Ramos (cell line): ENCODE data around the gene CLEC16A.

Source experiments
- in situ Hi-C: fragments of 300-500 bp; cut with MboI; formaldehyde crosslinking; loops from one replicate; pipeline ENCODE4 v1.14.3; 2022; ENCODE audit warnings: low sequenced_read_pairs; ENCODE audit not compliant: unreplicated experiment

Gene CLEC16A, protein sequence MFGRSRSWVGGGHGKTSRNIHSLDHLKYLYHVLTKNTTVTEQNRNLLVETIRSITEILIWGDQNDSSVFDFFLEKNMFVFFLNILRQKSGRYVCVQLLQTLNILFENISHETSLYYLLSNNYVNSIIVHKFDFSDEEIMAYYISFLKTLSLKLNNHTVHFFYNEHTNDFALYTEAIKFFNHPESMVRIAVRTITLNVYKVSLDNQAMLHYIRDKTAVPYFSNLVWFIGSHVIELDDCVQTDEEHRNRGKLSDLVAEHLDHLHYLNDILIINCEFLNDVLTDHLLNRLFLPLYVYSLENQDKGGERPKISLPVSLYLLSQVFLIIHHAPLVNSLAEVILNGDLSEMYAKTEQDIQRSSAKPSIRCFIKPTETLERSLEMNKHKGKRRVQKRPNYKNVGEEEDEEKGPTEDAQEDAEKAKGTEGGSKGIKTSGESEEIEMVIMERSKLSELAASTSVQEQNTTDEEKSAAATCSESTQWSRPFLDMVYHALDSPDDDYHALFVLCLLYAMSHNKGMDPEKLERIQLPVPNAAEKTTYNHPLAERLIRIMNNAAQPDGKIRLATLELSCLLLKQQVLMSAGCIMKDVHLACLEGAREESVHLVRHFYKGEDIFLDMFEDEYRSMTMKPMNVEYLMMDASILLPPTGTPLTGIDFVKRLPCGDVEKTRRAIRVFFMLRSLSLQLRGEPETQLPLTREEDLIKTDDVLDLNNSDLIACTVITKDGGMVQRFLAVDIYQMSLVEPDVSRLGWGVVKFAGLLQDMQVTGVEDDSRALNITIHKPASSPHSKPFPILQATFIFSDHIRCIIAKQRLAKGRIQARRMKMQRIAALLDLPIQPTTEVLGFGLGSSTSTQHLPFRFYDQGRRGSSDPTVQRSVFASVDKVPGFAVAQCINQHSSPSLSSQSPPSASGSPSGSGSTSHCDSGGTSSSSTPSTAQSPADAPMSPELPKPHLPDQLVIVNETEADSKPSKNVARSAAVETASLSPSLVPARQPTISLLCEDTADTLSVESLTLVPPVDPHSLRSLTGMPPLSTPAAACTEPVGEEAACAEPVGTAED

DNA sequence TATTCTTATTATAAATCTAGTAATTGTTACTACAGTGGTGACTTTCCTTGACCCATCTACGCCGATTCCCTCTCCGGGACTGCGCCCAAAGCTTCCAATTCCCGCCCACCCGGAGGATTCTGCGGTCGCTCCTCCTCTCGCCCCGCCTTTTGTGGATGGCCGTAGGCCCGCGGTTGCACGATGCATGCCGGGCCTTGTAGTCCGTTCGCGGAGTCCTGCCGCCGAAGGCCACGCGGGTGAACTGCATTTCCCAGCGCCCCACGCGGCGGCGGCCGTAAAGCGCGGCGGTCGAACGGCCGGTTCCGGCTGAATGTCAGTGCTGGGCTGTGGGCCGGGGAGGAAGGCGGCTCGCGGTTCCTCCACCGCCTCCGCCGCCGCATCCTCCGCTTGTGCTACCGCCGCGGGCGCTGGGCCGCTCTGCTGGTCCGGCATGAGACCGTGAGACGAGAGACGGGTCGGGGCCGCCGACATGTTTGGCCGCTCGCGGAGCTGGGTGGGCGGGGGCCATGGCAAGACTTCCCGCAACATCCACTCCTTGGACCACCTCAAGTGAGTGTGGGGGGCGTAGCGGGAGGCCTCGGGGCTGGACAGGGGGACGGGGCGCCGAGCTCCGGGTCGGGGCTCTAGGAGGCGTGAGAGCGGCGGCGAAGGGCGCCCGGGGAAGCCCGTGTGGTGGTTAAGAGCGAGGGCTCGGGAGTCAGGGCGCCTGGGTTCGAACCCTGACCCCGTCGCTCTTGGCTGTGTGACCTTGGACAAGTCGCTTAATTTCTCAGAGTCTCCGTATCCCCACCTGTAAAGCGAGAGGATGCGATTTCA lies at the start of gene CLEC16A:
TSS of gene CLEC16A (plus strand) at position 316 of the 816 bp plus-strand sequence. CDS start at position 470, 154 bp downstream.
- in situ Hi-C loops: loop anchor here (25.0 kb wide), 1 partner anchor 632 kb away; no protein-coding TSS in a partner anchor

GRCh38 chr16:10895053-10895946 lies 49.1 kb upstream of the CLEC16A start:
- in situ Hi-C loops: loop anchor here (25.0 kb wide), 1 partner anchor 1808 kb away; the partner anchor contains the start of gene HAPSTR1

- in situ Hi-C loops: loop anchor here (25.0 kb wide), 1 partner anchor 1809 kb away; the partner anchor contains the start of gene HAPSTR1
Measured at GRCh38 chr16:10896165-10896564, 48.2 kb upstream of the CLEC16A start.

- in situ Hi-C loops: loop anchor here (25.0 kb wide), 1 partner anchor 1809 kb away; the partner anchor contains the start of gene HAPSTR1
Measured at GRCh38 chr16:10896723-10897122, 47.6 kb upstream of the CLEC16A start.

DNA sequence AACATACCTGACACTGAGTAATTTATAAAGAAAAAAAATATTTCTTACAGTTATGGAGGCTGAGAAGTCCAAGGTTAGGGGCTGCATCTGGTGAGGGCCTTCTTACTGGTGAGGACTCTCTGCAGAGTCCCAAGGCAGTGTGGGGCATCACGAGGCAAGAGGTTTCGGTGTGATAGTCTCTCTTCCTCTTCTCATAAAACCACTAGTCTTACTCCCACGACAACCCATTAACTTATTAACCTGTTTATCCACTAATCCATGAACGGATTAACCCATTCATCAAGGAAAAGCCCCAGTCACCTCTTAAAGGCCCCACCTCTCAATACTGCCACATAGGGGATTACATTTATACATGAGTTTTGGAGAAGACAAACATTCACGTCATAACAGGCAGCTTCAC lies 47.2 kb upstream of the CLEC16A start:
- in situ Hi-C loops: loop anchor here (25.0 kb wide), 1 partner anchor 1810 kb away; the partner anchor contains the start of gene HAPSTR1

GRCh38 chr16:10902999-10903398 lies 41.4 kb upstream of the CLEC16A start:
- in situ Hi-C loops: no loop called here

DNA sequence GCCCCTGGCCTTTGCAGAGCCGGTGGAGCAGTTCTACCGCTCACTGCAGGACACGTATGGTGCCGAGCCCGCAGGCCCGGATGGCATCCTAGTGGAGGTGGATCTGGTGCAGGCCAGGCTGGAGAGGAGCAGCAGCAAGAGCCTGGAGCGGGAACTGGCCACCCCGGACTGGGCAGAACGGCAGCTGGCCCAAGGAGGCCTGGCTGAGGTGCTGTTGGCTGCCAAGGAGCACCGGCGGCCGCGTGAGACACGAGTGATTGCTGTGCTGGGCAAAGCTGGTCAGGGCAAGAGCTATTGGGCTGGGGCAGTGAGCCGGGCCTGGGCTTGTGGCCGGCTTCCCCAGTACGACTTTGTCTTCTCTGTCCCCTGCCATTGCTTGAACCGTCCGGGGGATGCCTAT lies 37.9 kb upstream of the CLEC16A start:
- in situ Hi-C loops: no loop called here

DNA sequence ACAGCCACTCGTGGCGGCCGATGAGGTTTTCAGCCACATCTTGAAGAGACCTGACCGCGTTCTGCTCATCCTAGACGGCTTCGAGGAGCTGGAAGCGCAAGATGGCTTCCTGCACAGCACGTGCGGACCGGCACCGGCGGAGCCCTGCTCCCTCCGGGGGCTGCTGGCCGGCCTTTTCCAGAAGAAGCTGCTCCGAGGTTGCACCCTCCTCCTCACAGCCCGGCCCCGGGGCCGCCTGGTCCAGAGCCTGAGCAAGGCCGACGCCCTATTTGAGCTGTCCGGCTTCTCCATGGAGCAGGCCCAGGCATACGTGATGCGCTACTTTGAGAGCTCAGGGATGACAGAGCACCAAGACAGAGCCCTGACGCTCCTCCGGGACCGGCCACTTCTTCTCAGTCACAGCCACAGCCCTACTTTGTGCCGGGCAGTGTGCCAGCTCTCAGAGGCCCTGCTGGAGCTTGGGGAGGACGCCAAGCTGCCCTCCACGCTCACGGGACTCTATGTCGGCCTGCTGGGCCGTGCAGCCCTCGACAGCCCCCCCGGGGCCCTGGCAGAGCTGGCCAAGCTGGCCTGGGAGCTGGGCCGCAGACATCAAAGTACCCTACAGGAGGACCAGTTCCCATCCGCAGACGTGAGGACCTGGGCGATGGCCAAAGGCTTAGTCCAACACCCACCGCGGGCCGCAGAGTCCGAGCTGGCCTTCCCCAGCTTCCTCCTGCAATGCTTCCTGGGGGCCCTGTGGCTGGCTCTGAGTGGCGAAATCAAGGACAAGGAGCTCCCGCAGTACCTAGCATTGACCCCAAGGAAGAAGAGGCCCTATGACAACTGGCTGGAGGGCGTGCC lies 37.2 kb upstream of the CLEC16A start:
- in situ Hi-C loops: no loop called here

DNA sequence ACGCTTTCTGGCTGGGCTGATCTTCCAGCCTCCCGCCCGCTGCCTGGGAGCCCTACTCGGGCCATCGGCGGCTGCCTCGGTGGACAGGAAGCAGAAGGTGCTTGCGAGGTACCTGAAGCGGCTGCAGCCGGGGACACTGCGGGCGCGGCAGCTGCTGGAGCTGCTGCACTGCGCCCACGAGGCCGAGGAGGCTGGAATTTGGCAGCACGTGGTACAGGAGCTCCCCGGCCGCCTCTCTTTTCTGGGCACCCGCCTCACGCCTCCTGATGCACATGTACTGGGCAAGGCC lies 36.7 kb upstream of the CLEC16A start:
- in situ Hi-C loops: no loop called here

- in situ Hi-C loops: loop anchor here (10.0 kb wide), 2 partner anchors 166 to 246 kb away; partner anchors contain the start of gene NUBP1
Measured at GRCh38 chr16:10911267-10911666, 33.1 kb upstream of the CLEC16A start.

DNA sequence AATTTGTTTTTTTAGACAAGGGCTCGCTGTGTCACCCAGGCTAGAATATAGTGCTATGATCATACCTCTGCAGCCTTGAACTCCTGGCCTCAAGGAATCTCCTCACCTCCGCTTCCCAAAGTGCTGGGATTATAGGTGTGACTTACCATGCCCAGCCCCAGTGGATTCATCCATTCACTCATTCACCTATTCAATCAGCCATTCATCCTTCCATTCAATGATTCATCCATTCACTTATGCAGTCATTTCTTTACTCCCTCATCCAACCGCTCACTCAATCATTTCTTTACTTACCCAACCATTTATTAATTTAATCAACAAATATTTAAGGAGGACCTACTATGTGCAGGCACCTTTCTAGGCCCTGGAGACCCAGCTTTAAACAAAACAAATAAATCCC lies 27.8 kb upstream of the CLEC16A start:
- in situ Hi-C loops: loop anchor here (5.0 to 10.0 kb wide), 3 partner anchors 172 to 399 kb away; partner anchors contain the start of gene NUBP1

GRCh38 chr16:10918294-10919002 lies 25.9 kb upstream of the CLEC16A start:
- in situ Hi-C loops: loop anchor here (5.0 to 10.0 kb wide), 3 partner anchors 174 to 401 kb away; partner anchors contain the start of gene NUBP1

GRCh38 chr16:10919003-10919351 lies 25.4 kb upstream of the CLEC16A start:
- in situ Hi-C loops: loop anchor here (5.0 to 10.0 kb wide), 3 partner anchors 174 to 402 kb away; partner anchors contain the start of gene NUBP1

- in situ Hi-C loops: no loop called here
Measured at GRCh38 chr16:10920726-10921427, 23.5 kb upstream of the CLEC16A start.

DNA sequence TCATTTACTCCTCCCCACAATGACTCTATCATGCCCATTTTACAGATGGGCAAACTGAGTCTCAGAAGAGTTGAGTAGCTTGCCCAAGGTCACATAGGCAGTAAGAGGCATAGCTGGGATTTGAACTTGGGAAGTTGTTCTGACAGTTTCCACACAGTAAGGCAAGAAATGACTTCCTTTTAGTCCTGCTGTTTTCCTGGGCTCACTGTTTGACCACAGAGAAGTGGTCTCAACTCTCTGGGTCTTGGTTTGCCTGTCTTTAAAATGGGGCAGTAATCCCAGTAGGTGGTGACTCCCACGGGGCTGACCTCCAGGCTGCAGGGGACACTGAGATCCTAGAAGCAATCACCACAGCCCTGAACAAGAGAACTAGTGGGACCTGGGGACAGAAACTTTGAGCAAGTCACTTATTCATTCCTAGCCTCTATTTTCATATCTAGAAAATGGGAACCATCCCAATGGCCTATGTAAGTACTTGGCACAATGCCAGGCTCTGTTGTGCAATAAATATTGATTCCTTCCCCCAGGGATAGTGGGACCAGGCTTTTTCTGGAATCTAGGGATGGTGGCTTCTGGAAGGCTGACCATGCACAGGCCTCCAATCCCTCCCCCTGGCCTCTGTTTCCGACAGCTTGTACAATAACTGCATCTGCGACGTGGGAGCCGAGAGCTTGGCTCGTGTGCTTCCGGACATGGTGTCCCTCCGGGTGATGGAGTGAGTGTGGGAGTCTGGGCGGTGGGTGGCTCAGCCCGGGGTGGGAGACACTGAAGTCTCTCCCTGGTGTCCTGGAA lies 22.6 kb upstream of the CLEC16A start:
- in situ Hi-C loops: no loop called here
